GM12874 (cell line): ENCODE data around the gene CLHC1.

Source experiments
- CTCF ChIP-seq: IDR thresholded peaks from 2 replicates; pipeline ENCODE4 v1.5.1; 2011; ENCODE audit warnings: low read depth, mild to moderate bottlenecking, control low read depth, low read length, moderate library complexity; ENCODE audit not compliant: insufficient read depth

CLHC1 gene

GRCh38 chr2:55135491-55135890 is 96.6 kb downstream of the CLHC1 start:
- no peak for TF ChIP-seq CTCF

GRCh38 chr2:55134316-55134706 is 97.8 kb downstream of the CLHC1 start:
- TF ChIP-seq CTCF, result no peak

GRCh38 chr2:55133467-55134315 is 98.4 kb downstream of the CLHC1 start:
- no peak for TF ChIP-seq CTCF

- no peak for TF ChIP-seq CTCF
These were observed 101.2 kb downstream of the CLHC1 start for GRCh38 chr2:55130849-55131248.
